ENCODE data around the gene BCS1L.

GRCh38 chr2:218710334-218710686 lies 50.8 kb downstream of the BCS1L start:
- TF ChIP-seq TAF1 (IDR thresholded peaks at IDR 0.05; ENCODE audit: borderline replicate concordance, insufficient read depth, low read length), result no peak
- no peak for TF ChIP-seq POLR2AphosphoS5 (IDR thresholded peaks at IDR 0.05; ENCODE audit: low read depth, low read length)
